Prostate gland (tissue), 2 donors: ENCODE measurements around the gene CAP2.

Experiments used
- POLR2A ChIP-seq: fragments of 450-650 bp; IDR thresholded peaks from one replicate; pipeline ENCODE4 v1.6.1; 2016; ENCODE audit warnings: antibody characterized with exemption, mild to moderate bottlenecking
- POLR2AphosphoS5 ChIP-seq: sonication (generic); formaldehyde crosslinking; IDR thresholded peaks from one replicate; pipeline ENCODE4 v1.6.1; 2017; ENCODE audit warnings: antibody characterized with exemption
- TF ChIP-seq, protein P1 (sequence below), 4 experiments: fragments of 200-600 bp in 2 of 4; fragments of 450-650 bp in 2 of 4; sonication (generic) in 2 of 4; IDR thresholded peaks; 1 replicate in 3 of 4; 2 replicates in 1 of 4; pipeline ENCODE4 v1.5.1; 2016 to 2019; ENCODE audit warnings: antibody characterized with exemption in 4 of 4, mild to moderate bottlenecking in 2 of 4, moderate library complexity in 2 of 4

DNA sequence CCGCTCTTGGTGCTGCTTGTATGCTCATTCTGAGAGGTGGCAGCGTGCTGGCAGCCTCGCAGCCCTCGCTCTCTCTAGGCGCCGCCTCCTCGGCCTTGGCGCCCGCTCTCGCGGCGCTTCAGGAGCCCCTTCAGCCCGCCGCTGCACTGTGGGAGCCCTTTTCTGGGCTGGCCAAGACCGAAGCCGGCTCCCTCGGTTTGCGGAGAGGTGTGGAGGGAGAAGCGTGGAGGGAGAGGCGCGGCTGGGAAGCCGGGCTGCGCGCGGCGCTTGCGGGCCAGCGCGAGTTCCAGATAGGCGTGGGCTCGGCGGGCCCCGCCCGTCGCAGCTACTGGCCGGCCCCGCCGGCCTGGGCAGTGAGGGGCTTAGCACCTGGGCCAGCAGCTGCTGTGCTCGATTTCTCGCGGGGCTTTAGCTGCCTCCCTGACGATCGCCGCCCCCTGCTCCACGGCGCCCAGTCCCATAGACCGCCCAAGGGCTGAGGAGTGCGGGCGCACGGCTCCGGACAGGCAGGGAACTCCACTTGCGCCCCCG is 187.2 kb downstream of the CAP2 start:
- TF ChIP-seq, protein P1, sequence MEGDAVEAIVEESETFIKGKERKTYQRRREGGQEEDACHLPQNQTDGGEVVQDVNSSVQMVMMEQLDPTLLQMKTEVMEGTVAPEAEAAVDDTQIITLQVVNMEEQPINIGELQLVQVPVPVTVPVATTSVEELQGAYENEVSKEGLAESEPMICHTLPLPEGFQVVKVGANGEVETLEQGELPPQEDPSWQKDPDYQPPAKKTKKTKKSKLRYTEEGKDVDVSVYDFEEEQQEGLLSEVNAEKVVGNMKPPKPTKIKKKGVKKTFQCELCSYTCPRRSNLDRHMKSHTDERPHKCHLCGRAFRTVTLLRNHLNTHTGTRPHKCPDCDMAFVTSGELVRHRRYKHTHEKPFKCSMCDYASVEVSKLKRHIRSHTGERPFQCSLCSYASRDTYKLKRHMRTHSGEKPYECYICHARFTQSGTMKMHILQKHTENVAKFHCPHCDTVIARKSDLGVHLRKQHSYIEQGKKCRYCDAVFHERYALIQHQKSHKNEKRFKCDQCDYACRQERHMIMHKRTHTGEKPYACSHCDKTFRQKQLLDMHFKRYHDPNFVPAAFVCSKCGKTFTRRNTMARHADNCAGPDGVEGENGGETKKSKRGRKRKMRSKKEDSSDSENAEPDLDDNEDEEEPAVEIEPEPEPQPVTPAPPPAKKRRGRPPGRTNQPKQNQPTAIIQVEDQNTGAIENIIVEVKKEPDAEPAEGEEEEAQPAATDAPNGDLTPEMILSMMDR (IDR thresholded peaks at IDR 0.05), result no peak
- TF ChIP-seq POLR2A, result no peak
- no peak for TF ChIP-seq POLR2AphosphoS5
